K562 (cell line): Measurements from ENCODE around the gene ERICH2. TPM values are rescaled to one million over a fixed set of nuclear protein-coding genes. Genes with fewer than 3 reads are reported as not detected.

Experiments
- ATAC-seq: fragments of 200-7000 bp; cut with Tn5 transposase; 3 replicates; pipeline ENCODE4 v1.9.1; 2020; ENCODE audit warnings: moderate library complexity
- BruUV-seq: library from RNA; stranded (reverse); fragments of 400-500 nt; replicated peaks from 2 replicates; lab custom pipeline; 2021; lab: Mats Ljungman, UMichigan
- CTCF ChIA-PET: fragments of 300-600 bp; formaldehyde crosslinking; extraction: SDS; loops from one replicate; lab custom pipeline; 2021; ENCODE audit warnings: low intra/inter-chr PET ratio; lab: Yijun Ruan, JAX
- POLR2A ChIA-PET: fragments of 300-600, 350-650 bp; sonication (Branson Sonifier 250); formaldehyde crosslinking; extraction: SDS; loops from one replicate; lab custom pipeline; 2021; ENCODE audit warnings: antibody characterized with exemption, inconsistent platforms; lab: Yijun Ruan, JAX
- DNase-seq, 4 experiments: peaks; one replicate each; pipeline versions ENCODE4 v3.0.0 to v3.0.0-alpha.2; 2011 to 2018; ENCODE audit warnings: low spot score in 3 of 4, mixed read lengths in 3 of 4; ENCODE audit errors: extremely low read depth in 1 of 4
- FAIRE-seq: peaks from 2 replicates; lab custom pipeline; 2011; peaks lifted over from hg19 to GRCh38; lab: Jason Lieb, UNC
- H2AFZ ChIP-seq: 2 replicates; pipeline ENCODE4 v1.6.0; 2011; ENCODE audit warnings: low read depth, low read length, control low read depth, inconsistent platforms
- H3K27ac ChIP-seq: fragments of 200-600 bp; 3 replicates; pipeline ENCODE4 v1.8.0; 2011; ENCODE audit warnings: low read depth, mild to moderate bottlenecking, control low read depth, inconsistent platforms, low read length, moderate library complexity, mixed read lengths; ENCODE audit errors: extremely low read depth
- H3K27me3 ChIP-seq, 2 experiments: fragments of 300-600 bp in 1 of 2; 2 replicates in 1 of 2; 3 replicates in 1 of 2; pipeline versions ENCODE4 v1.6.0 to v1.8.0; 2011; ENCODE audit warnings: inconsistent platforms in 2 of 2, low read length in 2 of 2, mild to moderate bottlenecking in 1 of 2, mixed read lengths in 1 of 2, moderate library complexity in 1 of 2; ENCODE audit not compliant: control insufficient read depth in 2 of 2, insufficient read depth in 2 of 2
- H3K36me3 ChIP-seq: fragments of 300-600 bp; 3 replicates; pipeline ENCODE4 v1.8.0; 2011; ENCODE audit warnings: mild to moderate bottlenecking, low read length, inconsistent platforms; ENCODE audit not compliant: control insufficient read depth, insufficient read depth
- H3K4me1 ChIP-seq, 2 experiments: fragments of 200-600 bp in 1 of 2; replicated peaks in 1 of 2; 2 replicates in 1 of 2; 3 replicates in 1 of 2; pipeline versions ENCODE4 v1.5.1 to v1.8.0; 2011; ENCODE audit warnings: inconsistent platforms in 2 of 2, low read length in 2 of 2, mild to moderate bottlenecking in 1 of 2, mixed read lengths in 1 of 2, moderate library complexity in 1 of 2; ENCODE audit not compliant: control insufficient read depth in 2 of 2, insufficient read depth in 2 of 2
- H3K4me2 ChIP-seq: 2 replicates; pipeline ENCODE4 v1.6.1; 2011; ENCODE audit warnings: low read length, control low read depth, inconsistent platforms, mixed read lengths; ENCODE audit not compliant: insufficient read depth
- H3K4me3 ChIP-seq: fragments of 200-600 bp; sonication (generic), shearing (Covaris generic); 2 replicates; pipeline ENCODE4 v1.5.1; 2016; ENCODE audit warnings: control low read depth, inconsistent platforms
- H3K79me2 ChIP-seq: fragments of 200-600 bp; 3 replicates; pipeline ENCODE4 v1.8.0; 2011; ENCODE audit warnings: low read length, inconsistent platforms; ENCODE audit not compliant: control insufficient read depth, insufficient read depth
- H3K9ac ChIP-seq, 2 experiments: 2 replicates each; pipeline versions ENCODE4 v1.6.0 to v1.6.1; 2011; ENCODE audit warnings: low read depth in 2 of 2, low read length in 2 of 2, control low read depth in 1 of 2, inconsistent platforms in 1 of 2, mild to moderate bottlenecking in 1 of 2, mixed read lengths in 1 of 2; ENCODE audit not compliant: insufficient read depth in 1 of 2
- H3K9me1 ChIP-seq: one replicate; pipeline ENCODE4 v1.6.0; 2011; ENCODE audit warnings: inconsistent platforms, mild to moderate bottlenecking, low read length, moderate library complexity; ENCODE audit not compliant: control insufficient read depth, insufficient read depth
- H3K9me3 ChIP-seq: replicated peaks from 2 replicates; pipeline ENCODE4 v1.5.1; 2011; ENCODE audit warnings: low read depth, low read length, inconsistent platforms; ENCODE audit not compliant: control insufficient read depth, insufficient read depth
- H4K20me1 ChIP-seq: replicated peaks from 2 replicates; pipeline ENCODE4 v1.6.1; 2011; ENCODE audit warnings: low read length, inconsistent platforms, mixed read lengths; ENCODE audit not compliant: control insufficient read depth, insufficient read depth
- ARID4B ChIP-seq: sonication (generic); formaldehyde crosslinking; IDR thresholded peaks from 2 replicates; pipeline ENCODE4 v1.8.0; 2022; ENCODE audit warnings: mild to moderate bottlenecking, missing genetic modification reagents
- HOXB6 ChIP-seq: fragments of 250-450 bp; sonication (Bioruptor Pico); IDR thresholded peaks from 2 replicates; pipeline ENCODE4 v1.5.1; 2022; ENCODE audit warnings: mild to moderate bottlenecking, borderline replicate concordance
- IRF2 ChIP-seq: sonication (generic); formaldehyde crosslinking; IDR thresholded peaks from 2 replicates; pipeline ENCODE4 v1.8.1; 2022; ENCODE audit warnings: mild to moderate bottlenecking, missing genetic modification reagents
- MYC ChIP-seq, 2 experiments: fragments of 250-450 bp in 1 of 2; sonication (Bioruptor Pico) in 1 of 2; IDR thresholded peaks; 2 replicates each; pipeline versions ENCODE4 v1.5.1 to v1.6.1; 2012 to 2021; ENCODE audit warnings: low read depth in 2 of 2, borderline replicate concordance in 1 of 2, improper control_type of control experiment in 1 of 2, low read length in 1 of 2, mild to moderate bottlenecking in 1 of 2, moderate library complexity in 1 of 2
- MYNN ChIP-seq, 2 experiments: sonication (generic); formaldehyde crosslinking in 1 of 2; IDR thresholded peaks; 2 replicates each; pipeline versions ENCODE4 v1.5.0 to v1.6.1; 2016 to 2020; ENCODE audit warnings: antibody characterized with exemption in 1 of 2, missing genetic modification reagents in 1 of 2
- NCOR1 ChIP-seq: fragments of 450-650 bp; IDR thresholded peaks from 2 replicates; pipeline ENCODE4 v1.6.1; 2016; ENCODE audit warnings: mild to moderate bottlenecking, moderate library complexity
- NEUROD1 ChIP-seq: fragments of 150-350 bp; IDR thresholded peaks from 2 replicates; pipeline ENCODE4 v1.6.1; 2014; ENCODE audit warnings: borderline replicate concordance, low read length, low read depth; ENCODE audit not compliant: partially characterized antibody
- STAT6 ChIP-seq: sonication (generic); formaldehyde crosslinking; IDR thresholded peaks from 2 replicates; pipeline ENCODE4 v1.8.1; 2023; ENCODE audit warnings: mild to moderate bottlenecking, missing genetic modification reagents
- ZNF165 ChIP-seq: fragments of 250-450 bp; sonication (Bioruptor Pico); IDR thresholded peaks from 2 replicates; pipeline ENCODE4 v1.4.0; 2020; ENCODE audit warnings: borderline replicate concordance
- ZNF436 ChIP-seq: fragments of 250-450, 450-650 bp; sonication (Bioruptor Pico); formaldehyde crosslinking; IDR thresholded peaks from 2 replicates; pipeline ENCODE4 v1.7.0; 2020; ENCODE audit warnings: mild to moderate bottlenecking
- WGBS: fragments of 100-300 bp; shearing (Covaris generic); methylation state at CpG from one replicate; pipeline ENCODE4 v1.1.6; 2016; ENCODE audit warnings: low coverage, mixed read lengths; ENCODE audit not compliant: insufficient coverage; ENCODE audit errors: missing lambda C conversion rate; 5-methylcytosine and 5-hydroxymethylcytosine counted together
- in situ Hi-C: fragments of 300-500 bp; cut with MboI; formaldehyde crosslinking; loops from 4 replicates; pipeline ENCODE4 v1.15.0; 2018; ENCODE audit warnings: inconsistent platforms, mixed read lengths
- intact Hi-C: fragments of 100-400 bp; cut with micrococcal nuclease; formaldehyde crosslinking; loops from 2 replicates; pipeline ENCODE4 v1.14.2; 2022
- polyA plus RNA-seq, 8 experiments: library from polyadenylated mRNA; depleted of rRNA in 4 of 8; stranded (reverse) in 5 of 8; unstranded in 3 of 8; fragments of >200 nt; fragmentation: Nextera tagmentation in 2 of 8; fragmentation: Illumina TruSeq in 1 of 8; extraction: Ambion mirVana in 2 of 8; extraction: Trizol in 1 of 8; gene quantifications; 2 replicates each; pipeline versions ENCODE4 v1.2.1 to v1.2.3, GENCODE V29; 2011 to 2014; ENCODE audit warnings: inconsistent platforms in 1 of 8, missing spikeins in 1 of 8
- total RNA-seq, 7 experiments: library from RNA; depleted of rRNA in 6 of 7; stranded (reverse); fragments of >200 nt in 6 of 7; fragmentation: Illumina TruSeq in 2 of 7; extraction: Trizol in 2 of 7; gene quantifications; 2 replicates each; pipeline versions ENCODE4 v1.2.1 to v1.2.3, GENCODE V29; 2011 to 2021; ENCODE audit warnings: low replicate concordance in 1 of 7

ERICH2 gene
- total and polyA plus RNA-seq, 9 of the 15 experiments (the other 6 are each of a cell fraction or from before 2014, with no cell fraction given) = 0.85 to 2.4 (median 1.6) TPM

GRCh38 chr2:170846314-170846713, 76.1 kb downstream of the ERICH2 start (continued):
- TF ChIP-seq ARID4B (CRISPR knock-in tag) (no peak), MYC (IDR thresholded peaks at IDR 0.05; ENCODE audit: low read depth, low read length) (no peak), MYC (CRISPR knock-in tag; IDR thresholded peaks at IDR 0.05; ENCODE audit: borderline replicate concordance, low read depth) (no peak), MYNN (IDR thresholded peaks at IDR 0.05) (no peak), MYNN (CRISPR knock-in tag; IDR thresholded peaks at IDR 0.05) (no peak), HOXB6 (CRISPR knock-in tag) (no peak), IRF2 (CRISPR knock-in tag) (no peak), ZNF165 (no peak)
- TF ChIP-seq, all 486 proteins: peak for 0

GRCh38 chr2:170847716-170848115, 77.5 kb downstream of the ERICH2 start:
- H4K20me1 ChIP-seq = no peaks in the 10 kb centered on the region
- H3K4me2 ChIP-seq = no peak overlapping the region
- no peak overlapping the region for H3K4me3 ChIP-seq
- in situ Hi-C loops (no loop called here), intact Hi-C loops (no loop called here)
- no peak overlapping the region for H2AFZ ChIP-seq
- ChIA-PET CTCF (no interaction called here), POLR2A (interaction anchor here (1.2 kb wide), 1 partner anchor 14 kb away, joined by 3 read pairs; no protein-coding TSS in a partner anchor)
- H3K9ac ChIP-seq = no peak overlapping the region
- BruUV-seq = no TSS peak
- 31% methylated on average over 4 of the region's 4 CpGs for WGBS
- no peak for ATAC-seq
- no peaks in the 10 kb centered on the region for H3K9me1 ChIP-seq
- no peak for DNase-seq
- H3K36me3 ChIP-seq = no peaks in the 10 kb centered on the region
- no peak overlapping the region for H3K27ac ChIP-seq
- H3K79me2 ChIP-seq = no peaks in the 10 kb centered on the region
- H3K4me1 ChIP-seq = no peaks in the 10 kb centered on the region
- FAIRE-seq = no peak
- no peaks in the 10 kb centered on the region for H3K27me3 ChIP-seq
- H3K9me3 ChIP-seq = no peaks in the 10 kb centered on the region
- TF ChIP-seq STAT6 (CRISPR knock-in tag) = no peak
- TF ChIP-seq ZNF436 = no peak
- TF ChIP-seq NEUROD1 = no peak
- TF ChIP-seq NCOR1 = no peak
- TF ChIP-seq HOXB6 (CRISPR knock-in tag) = no peak
- TF ChIP-seq, all 486 proteins: peak for 0
